Neuronal stem cell (in vitro differentiated cells): ENCODE results near the gene KRT7.

Experiments used
- DNase-seq: peaks from one replicate; pipeline ENCODE4 v3.0.0-alpha.2; 2013; ENCODE audit warnings: low spot score
- H2AFZ ChIP-seq: one replicate; pipeline ENCODE4 v1.6.1; 2013; ENCODE audit warnings: mild to moderate bottlenecking, low read length, inconsistent platforms
- H2AK5ac ChIP-seq: 2 replicates; pipeline ENCODE4 v1.6.1; 2013; ENCODE audit warnings: low read depth, mild to moderate bottlenecking, inconsistent platforms, low read length, moderate library complexity, mixed read lengths
- H2BK120ac ChIP-seq: 2 replicates; pipeline ENCODE4 v1.6.1; 2013; ENCODE audit warnings: low read depth, mild to moderate bottlenecking, inconsistent platforms, low read length, moderate library complexity, mixed read lengths
- H2BK12ac ChIP-seq: one replicate; pipeline ENCODE4 v1.6.1; 2013; ENCODE audit warnings: low read length, inconsistent platforms
- H2BK15ac ChIP-seq: 2 replicates; pipeline ENCODE4 v1.6.1; 2013; ENCODE audit warnings: mild to moderate bottlenecking, low read length, inconsistent platforms, mixed read lengths
- H2BK5ac ChIP-seq: one replicate; pipeline ENCODE4 v1.6.1; 2013; ENCODE audit warnings: inconsistent platforms, mild to moderate bottlenecking, low read length, moderate library complexity
- H3K14ac ChIP-seq: one replicate; pipeline ENCODE4 v1.6.1; 2013; ENCODE audit warnings: low read length, inconsistent platforms
- H3K18ac ChIP-seq: 2 replicates; pipeline ENCODE4 v1.6.1; 2013; ENCODE audit warnings: low read length, inconsistent platforms
- H3K23ac ChIP-seq: 2 replicates; pipeline ENCODE4 v1.6.1; 2013; ENCODE audit warnings: low read depth, mild to moderate bottlenecking, mixed read lengths, low read length, inconsistent platforms; ENCODE audit not compliant: poor library complexity
- H3K27ac ChIP-seq: replicated peaks from 3 replicates; pipeline ENCODE4 v1.5.1; 2013; ENCODE audit warnings: low read length, inconsistent platforms
- H3K27me3 ChIP-seq, 3 experiments: 2 replicates each; pipeline ENCODE4 v1.6.1; 2013; ENCODE audit warnings: low read length in 3 of 3, mild to moderate bottlenecking in 2 of 3, inconsistent platforms in 1 of 3, low read depth in 1 of 3, mixed read lengths in 1 of 3, moderate library complexity in 1 of 3; ENCODE audit not compliant: control insufficient read depth in 3 of 3, insufficient read depth in 3 of 3
- H3K36me3 ChIP-seq, 2 donors: replicated peaks in 1 of 2; 2 replicates each; pipeline ENCODE4 v1.6.1; 2013; ENCODE audit warnings: low read length in 2 of 2; ENCODE audit not compliant: control insufficient read depth in 2 of 2, insufficient read depth in 2 of 2
- H3K4ac ChIP-seq: 2 replicates; pipeline ENCODE4 v1.6.1; 2013; ENCODE audit warnings: inconsistent platforms, mild to moderate bottlenecking, low read length, moderate library complexity
- H3K4me1 ChIP-seq, 2 donors: 1 replicate in 1 of 2; 2 replicates in 1 of 2; pipeline ENCODE4 v1.6.1; 2013; ENCODE audit warnings: low read length in 2 of 2, low read depth in 1 of 2; ENCODE audit not compliant: control insufficient read depth in 2 of 2, insufficient read depth in 1 of 2
- H3K4me2 ChIP-seq: one replicate; pipeline ENCODE4 v1.6.1; 2013; ENCODE audit warnings: mild to moderate bottlenecking, low read length, inconsistent platforms; ENCODE audit not compliant: insufficient read depth, poor library complexity, severe bottlenecking
- H3K4me3 ChIP-seq, 2 donors: 2 replicates each; pipeline ENCODE4 v1.5.1; 2013; ENCODE audit warnings: low read length in 2 of 2, mild to moderate bottlenecking in 2 of 2, inconsistent platforms in 1 of 2, moderate library complexity in 1 of 2
- H3K79me1 ChIP-seq: one replicate; pipeline ENCODE4 v1.6.1; 2013; ENCODE audit warnings: low read depth, mild to moderate bottlenecking, inconsistent platforms, low read length, moderate library complexity
- H3K9ac ChIP-seq: one replicate; pipeline ENCODE4 v1.6.1; 2013; ENCODE audit warnings: mild to moderate bottlenecking, low read depth, low read length, inconsistent platforms; ENCODE audit not compliant: poor library complexity
- H3K9me3 ChIP-seq, 2 donors: replicated peaks in 1 of 2; 2 replicates each; pipeline versions ENCODE3 to v1.6.1; 2013; ENCODE audit warnings: low read length in 2 of 2, mild to moderate bottlenecking in 2 of 2, inconsistent platforms in 1 of 2, low read depth in 1 of 2, mixed read lengths in 1 of 2, moderate library complexity in 1 of 2; ENCODE audit not compliant: control insufficient read depth in 2 of 2, insufficient read depth in 1 of 2
- H4K8ac ChIP-seq: one replicate; pipeline ENCODE4 v1.6.1; 2013; ENCODE audit warnings: low read depth, mild to moderate bottlenecking, inconsistent platforms, low read length, moderate library complexity
- H4K91ac ChIP-seq: one replicate; pipeline ENCODE4 v1.6.1; 2013; ENCODE audit warnings: low read length, low read depth, mild to moderate bottlenecking, inconsistent platforms; ENCODE audit not compliant: poor library complexity
- WGBS, 2 donors: extraction: QIAGEN DNeasy Blood & Tissue Kit; methylation state at CpG; one replicate each; pipeline ENCODE4 v1.1.7; 2013; ENCODE audit warnings: missing lambda C conversion rate in 2 of 2, mixed read lengths in 1 of 2; ENCODE audit not compliant: insufficient read length in 2 of 2, insufficient replicate concordance in 1 of 2; ENCODE audit errors: extremely low coverage in 2 of 2; 5-methylcytosine and 5-hydroxymethylcytosine counted together

KRT7 gene

GRCh38 chr12:52221070-52221781, 11.8 kb upstream of the KRT7 start:
- H3K9me3 ChIP-seq = no peaks in the 10 kb centered on the region
- H3K4ac ChIP-seq = no peak overlapping the region
- H3K18ac ChIP-seq = no peak overlapping the region
- H3K4me3 ChIP-seq = no peak overlapping the region
- H3K23ac ChIP-seq = no peak overlapping the region
- WGBS, 2 donors = no CpG with 5 or more reads among the region's 4 CpGs
- no peaks in the 10 kb centered on the region for H3K79me1 ChIP-seq
- H3K14ac ChIP-seq = no peak overlapping the region
- no peak overlapping the region for H2BK5ac ChIP-seq
- H2AFZ ChIP-seq = no peak overlapping the region
- H4K8ac ChIP-seq = no peak overlapping the region
- no peak overlapping the region for H3K27ac ChIP-seq
- H3K4me2 ChIP-seq = no peak overlapping the region
- H3K36me3 ChIP-seq = no peaks in the 10 kb centered on the region
- H4K91ac ChIP-seq = no peak overlapping the region
- H2BK12ac ChIP-seq = no peak overlapping the region
- H3K9ac ChIP-seq = no peak overlapping the region
- no peak overlapping the region for H2BK120ac ChIP-seq
- no peak overlapping the region for H2AK5ac ChIP-seq
- no peak overlapping the region for H2BK15ac ChIP-seq
- no peaks in the 10 kb centered on the region for H3K4me1 ChIP-seq
- peaks cover 0 to 3% (median 0%) of the 10 kb centered on the region in 3 experiments for H3K27me3 ChIP-seq
- no peak for DNase-seq

- Histone ChIP-seq H3K4me1 (no peaks in the 10 kb centered on the region), H3K36me3 (no peaks in the 10 kb centered on the region), H3K27me3 (peaks cover 0 to 4% (median 0%) of the 10 kb centered on the region in 3 experiments), H2BK15ac (no peak overlapping the region), H2BK5ac (no peak overlapping the region), H3K23ac (no peak overlapping the region), H2BK12ac (no peak overlapping the region), H3K4ac (no peak overlapping the region), H2AK5ac (no peak overlapping the region), H3K14ac (no peak overlapping the region), H3K4me2 (no peak overlapping the region), H3K79me1 (no peaks in the 10 kb centered on the region), H3K4me3 (no peak overlapping the region), H2AFZ (no peak overlapping the region), H3K9ac (no peak overlapping the region), H3K9me3 (no peaks in the 10 kb centered on the region), H3K18ac (no peak overlapping the region), H3K27ac (no peak overlapping the region), H4K8ac (no peak overlapping the region), H2BK120ac (no peak overlapping the region), H4K91ac (no peak overlapping the region)
- peak; percentile 56 for DNase-seq
- WGBS, 2 donors = no CpG with 5 or more reads among the region's 8 CpGs
Observed at GRCh38 chr12:52221912-52222457, 11.1 kb upstream of the KRT7 start.

GRCh38 chr12:52222692-52223091, 10.4 kb upstream of the KRT7 start:
- Histone ChIP-seq H3K4ac (no peak overlapping the region), H3K27me3 (peaks cover 0 to 6% (median 0%) of the 10 kb centered on the region in 3 experiments), H3K79me1 (no peaks in the 10 kb centered on the region), H3K18ac (no peak overlapping the region), H2BK5ac (no peak overlapping the region), H3K4me3 (no peak overlapping the region), H3K4me1 (no peaks in the 10 kb centered on the region), H2BK120ac (no peak overlapping the region), H3K4me2 (no peak overlapping the region), H3K27ac (no peak overlapping the region), H4K8ac (no peak overlapping the region), H3K14ac (no peak overlapping the region), H2AFZ (no peak overlapping the region), H3K23ac (no peak overlapping the region), H3K36me3 (no peaks in the 10 kb centered on the region), H2AK5ac (no peak overlapping the region), H2BK12ac (no peak overlapping the region), H3K9me3 (no peaks in the 10 kb centered on the region), H4K91ac (no peak overlapping the region), H2BK15ac (no peak overlapping the region), H3K9ac (no peak overlapping the region)
- DNase-seq = no peak
- no CpG with 5 or more reads among the region's 4 CpGs for WGBS, 2 donors

- H2BK15ac ChIP-seq = no peak overlapping the region
- no peaks in the 10 kb centered on the region for H3K79me1 ChIP-seq
- H3K9ac ChIP-seq = no peak overlapping the region
- no peak overlapping the region for H3K27ac ChIP-seq
- H3K18ac ChIP-seq = no peak overlapping the region
- peaks cover 0 to 6% (median 0%) of the 10 kb centered on the region in 3 experiments for H3K27me3 ChIP-seq
- H3K9me3 ChIP-seq = no peaks in the 10 kb centered on the region
- no CpG with 5 or more reads among the region's 5 CpGs for WGBS, 2 donors
- no peak overlapping the region for H2BK12ac ChIP-seq
- H3K4me1 ChIP-seq = no peaks in the 10 kb centered on the region
- H3K14ac ChIP-seq = no peak overlapping the region
- no peak overlapping the region for H4K91ac ChIP-seq
- H3K23ac ChIP-seq = no peak overlapping the region
- DNase-seq = no peak
- no peak overlapping the region for H2BK120ac ChIP-seq
- H2AK5ac ChIP-seq = no peak overlapping the region
- no peak overlapping the region for H4K8ac ChIP-seq
- no peak overlapping the region for H2BK5ac ChIP-seq
- no peaks in the 10 kb centered on the region for H3K36me3 ChIP-seq
- no peak overlapping the region for H2AFZ ChIP-seq
- no peak overlapping the region for H3K4me3 ChIP-seq
- no peak overlapping the region for H3K4ac ChIP-seq
- H3K4me2 ChIP-seq = no peak overlapping the region
Observed at GRCh38 chr12:52223406-52224039, 9.5 kb upstream of the KRT7 start.
